ENCODE measurements around the gene DHRS7C.

DNA sequence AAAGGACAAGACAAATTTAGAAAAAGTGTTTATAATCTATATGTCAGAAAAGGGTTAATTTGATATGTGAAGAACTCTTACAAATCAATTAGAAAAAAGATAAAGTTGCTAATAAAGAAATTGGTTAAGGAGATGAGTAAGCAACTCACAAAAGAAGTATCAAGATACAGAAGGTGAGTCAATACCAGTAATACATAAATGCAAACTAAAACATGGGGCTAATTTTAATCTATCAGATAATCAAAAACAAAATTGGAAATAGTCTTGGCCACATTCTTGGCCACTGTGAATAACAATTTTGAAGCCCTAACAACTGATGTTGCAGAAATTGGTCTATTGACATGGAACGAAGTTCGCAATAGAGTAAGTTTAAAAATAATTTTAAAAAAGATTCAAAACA is 6.8 kb downstream of the DHRS7C start:
- TF ChIP-seq, protein P1, sequence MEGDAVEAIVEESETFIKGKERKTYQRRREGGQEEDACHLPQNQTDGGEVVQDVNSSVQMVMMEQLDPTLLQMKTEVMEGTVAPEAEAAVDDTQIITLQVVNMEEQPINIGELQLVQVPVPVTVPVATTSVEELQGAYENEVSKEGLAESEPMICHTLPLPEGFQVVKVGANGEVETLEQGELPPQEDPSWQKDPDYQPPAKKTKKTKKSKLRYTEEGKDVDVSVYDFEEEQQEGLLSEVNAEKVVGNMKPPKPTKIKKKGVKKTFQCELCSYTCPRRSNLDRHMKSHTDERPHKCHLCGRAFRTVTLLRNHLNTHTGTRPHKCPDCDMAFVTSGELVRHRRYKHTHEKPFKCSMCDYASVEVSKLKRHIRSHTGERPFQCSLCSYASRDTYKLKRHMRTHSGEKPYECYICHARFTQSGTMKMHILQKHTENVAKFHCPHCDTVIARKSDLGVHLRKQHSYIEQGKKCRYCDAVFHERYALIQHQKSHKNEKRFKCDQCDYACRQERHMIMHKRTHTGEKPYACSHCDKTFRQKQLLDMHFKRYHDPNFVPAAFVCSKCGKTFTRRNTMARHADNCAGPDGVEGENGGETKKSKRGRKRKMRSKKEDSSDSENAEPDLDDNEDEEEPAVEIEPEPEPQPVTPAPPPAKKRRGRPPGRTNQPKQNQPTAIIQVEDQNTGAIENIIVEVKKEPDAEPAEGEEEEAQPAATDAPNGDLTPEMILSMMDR (IDR thresholded peaks at IDR 0.05), result no peak
- TF ChIP-seq MYBL2 (CRISPR knock-in tag; IDR thresholded peaks at IDR 0.05) (no peak), GABPB1 (CRISPR knock-in tag; IDR thresholded peaks at IDR 0.05) (no peak), NFYB (CRISPR knock-in tag; conservative IDR thresholded peaks at IDR 0.05; ENCODE audit: low read depth) (no peak), NR1H2 (CRISPR knock-in tag; IDR thresholded peaks at IDR 0.05) (no peak), CREB1 (CRISPR knock-in tag; IDR thresholded peaks at IDR 0.05) (no peak), ZNF263 (CRISPR knock-in tag; IDR thresholded peaks at IDR 0.05; ENCODE audit: low read depth) (no peak)
- TF ChIP-seq, protein P2, sequence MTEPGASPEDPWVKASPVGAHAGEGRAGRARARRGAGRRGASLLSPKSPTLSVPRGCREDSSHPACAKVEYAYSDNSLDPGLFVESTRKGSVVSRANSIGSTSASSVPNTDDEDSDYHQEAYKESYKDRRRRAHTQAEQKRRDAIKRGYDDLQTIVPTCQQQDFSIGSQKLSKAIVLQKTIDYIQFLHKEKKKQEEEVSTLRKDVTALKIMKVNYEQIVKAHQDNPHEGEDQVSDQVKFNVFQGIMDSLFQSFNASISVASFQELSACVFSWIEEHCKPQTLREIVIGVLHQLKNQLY (CRISPR knock-in tag; IDR thresholded peaks at IDR 0.05), result no peak
- TF ChIP-seq, protein P3, sequence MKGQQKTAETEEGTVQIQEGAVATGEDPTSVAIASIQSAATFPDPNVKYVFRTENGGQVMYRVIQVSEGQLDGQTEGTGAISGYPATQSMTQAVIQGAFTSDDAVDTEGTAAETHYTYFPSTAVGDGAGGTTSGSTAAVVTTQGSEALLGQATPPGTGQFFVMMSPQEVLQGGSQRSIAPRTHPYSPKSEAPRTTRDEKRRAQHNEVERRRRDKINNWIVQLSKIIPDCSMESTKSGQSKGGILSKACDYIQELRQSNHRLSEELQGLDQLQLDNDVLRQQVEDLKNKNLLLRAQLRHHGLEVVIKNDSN (CRISPR knock-in tag; IDR thresholded peaks at IDR 0.05), result no peak
- TF ChIP-seq, protein P4, sequence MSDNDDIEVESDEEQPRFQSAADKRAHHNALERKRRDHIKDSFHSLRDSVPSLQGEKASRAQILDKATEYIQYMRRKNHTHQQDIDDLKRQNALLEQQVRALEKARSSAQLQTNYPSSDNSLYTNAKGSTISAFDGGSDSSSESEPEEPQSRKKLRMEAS (CRISPR knock-in tag; IDR thresholded peaks at IDR 0.05), result no peak
- TF ChIP-seq, protein P5, sequence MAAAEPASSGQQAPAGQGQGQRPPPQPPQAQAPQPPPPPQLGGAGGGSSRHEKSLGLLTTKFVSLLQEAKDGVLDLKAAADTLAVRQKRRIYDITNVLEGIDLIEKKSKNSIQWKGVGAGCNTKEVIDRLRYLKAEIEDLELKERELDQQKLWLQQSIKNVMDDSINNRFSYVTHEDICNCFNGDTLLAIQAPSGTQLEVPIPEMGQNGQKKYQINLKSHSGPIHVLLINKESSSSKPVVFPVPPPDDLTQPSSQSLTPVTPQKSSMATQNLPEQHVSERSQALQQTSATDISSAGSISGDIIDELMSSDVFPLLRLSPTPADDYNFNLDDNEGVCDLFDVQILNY (CRISPR knock-in tag; IDR thresholded peaks at IDR 0.05), result no peak

All from WTC11 (cell line).